GM12873 (cell line): ENCODE measurements around the gene PERCC1.

Source experiments
- CTCF ChIP-seq: IDR thresholded peaks from 2 replicates; pipeline ENCODE4 v1.5.1; 2012; ENCODE audit warnings: low read depth, mild to moderate bottlenecking, moderate library complexity, low read length, control low read depth; ENCODE audit not compliant: insufficient read depth; ENCODE audit errors: missing control alignments

The PERCC1 gene

GRCh38 chr16:1443980-1444729 lies 13.3 kb downstream of the PERCC1 start, which contains the start of gene CCDC154:
CCDC154 (minus strand) TSS chr16:1444556; CDS start chr16:1444322, 234 bp downstream.
- TF ChIP-seq CTCF = no peak

GRCh38 chr16:1444730-1445517 lies 14.0 kb downstream of the PERCC1 start:
- no peak for TF ChIP-seq CTCF

DNA sequence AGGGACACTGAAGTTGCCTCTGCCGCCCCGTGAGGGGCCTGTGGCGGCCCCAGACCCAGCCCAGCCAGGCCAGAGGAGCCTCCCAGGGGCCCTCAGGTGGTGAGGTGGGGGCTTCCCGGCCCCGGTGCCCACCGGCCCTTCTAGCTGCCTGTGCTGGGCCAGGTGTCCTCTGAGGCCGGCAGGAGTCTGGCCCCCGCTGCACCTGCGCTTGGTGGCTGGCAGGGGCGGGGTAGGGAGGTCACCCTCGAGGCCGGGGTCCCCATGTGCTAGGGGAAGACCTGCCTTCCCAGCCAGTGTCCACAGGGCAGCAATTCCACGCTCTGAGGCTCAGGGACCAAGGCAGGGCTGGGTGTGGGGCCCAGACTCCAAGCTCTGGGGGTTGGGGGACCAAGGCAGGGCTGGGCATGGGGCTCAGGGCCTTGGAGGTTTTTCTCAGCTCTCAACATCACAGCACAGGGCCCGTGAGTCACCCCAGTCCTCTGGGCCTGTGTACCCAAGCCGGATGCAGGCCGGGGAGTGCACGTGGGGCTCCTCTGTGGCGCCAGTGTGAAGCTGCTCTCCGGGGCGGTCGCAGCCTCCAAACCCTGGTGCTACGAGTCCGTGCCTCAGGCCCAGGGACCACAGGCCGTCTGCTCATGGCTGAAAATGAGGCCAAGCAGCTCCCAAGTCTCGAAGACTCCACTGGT lies 14.8 kb downstream of the PERCC1 start:
- TF ChIP-seq CTCF = no peak

DNA sequence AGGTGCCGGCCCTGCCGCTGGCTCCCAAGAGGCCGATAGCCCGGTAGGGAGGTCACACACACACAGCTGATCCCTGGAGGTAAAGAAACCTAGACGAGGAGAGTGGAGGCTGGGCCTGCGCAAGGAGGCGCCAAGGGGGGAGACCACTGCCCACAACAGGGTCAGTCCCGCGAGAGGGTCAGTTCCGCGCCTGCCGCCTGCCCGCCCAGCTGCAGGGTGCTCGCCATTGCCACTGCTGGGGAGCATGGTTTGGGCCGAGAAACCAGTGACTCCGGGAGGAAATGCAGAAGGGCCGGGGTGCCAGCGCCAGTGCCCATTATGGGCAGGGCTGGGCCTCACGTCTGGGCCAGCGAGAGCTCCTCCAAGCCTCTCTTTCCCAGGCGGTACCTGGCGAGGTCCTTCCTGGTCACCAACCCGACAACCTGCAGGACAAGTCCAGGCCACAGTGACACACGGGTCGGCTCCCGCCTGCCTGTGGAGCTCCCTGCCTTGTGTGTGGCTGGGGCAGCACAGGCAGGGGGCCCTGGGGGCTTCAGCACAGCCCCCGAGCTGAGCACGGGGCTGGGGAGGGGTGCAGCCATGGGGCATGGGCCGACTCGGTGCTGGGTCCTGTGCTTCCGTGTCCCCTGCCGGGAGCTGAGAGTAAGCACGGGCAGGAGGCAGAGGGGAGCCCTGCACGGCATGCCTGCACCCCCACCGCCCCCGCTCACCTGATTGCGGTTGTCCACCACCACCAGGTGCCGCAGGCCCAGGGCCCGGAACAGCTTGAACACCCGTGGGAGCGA lies 15.6 kb downstream of the PERCC1 start:
- TF ChIP-seq CTCF = no peak

DNA sequence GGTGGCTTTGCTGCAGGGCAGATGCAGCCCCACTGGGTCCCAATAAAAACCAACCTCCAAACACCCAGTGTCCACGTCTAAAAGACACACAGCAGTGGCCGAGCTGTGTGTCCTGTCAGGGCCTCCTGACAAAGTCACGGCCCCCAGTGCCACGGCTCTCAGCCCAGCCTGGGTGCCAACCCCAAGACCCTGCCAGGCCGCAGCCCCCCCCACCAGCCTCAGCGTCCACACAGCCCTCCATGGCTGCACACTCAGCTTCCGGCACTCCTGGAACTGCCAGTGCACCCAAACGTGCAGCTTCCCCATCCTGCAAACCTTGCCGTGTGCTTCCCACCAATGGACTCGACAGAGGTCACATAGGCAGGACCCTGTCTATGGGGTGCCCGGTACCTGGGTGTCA lies 17.1 kb downstream of the PERCC1 start:
- TF ChIP-seq CTCF = no peak

GRCh38 chr16:1448536-1449116 lies 17.7 kb downstream of the PERCC1 start:
- no peak for TF ChIP-seq CTCF
